GM06990 (cell line): Measurements from ENCODE around the gene SAFB.
"Not testable (repeated sequence)": the region's sequence is repeated elsewhere in the genome, so short reads cannot be mapped to it uniquely, and the experiment has no call there.

Experiments
- DNase-seq: peaks from one replicate; pipeline ENCODE4 v3.0.0-alpha.2; 2011; ENCODE audit not compliant: insufficient read length; ENCODE audit errors: extremely low read depth
- H3K27me3 ChIP-seq: replicated peaks from 2 replicates; pipeline ENCODE4 v1.6.0; 2011; ENCODE audit warnings: low read length; ENCODE audit not compliant: control insufficient read depth, insufficient read depth
- H3K36me3 ChIP-seq: 2 replicates; pipeline ENCODE4 v1.5.1; 2011; ENCODE audit warnings: low read length; ENCODE audit not compliant: control insufficient read depth, insufficient read depth
- H3K4me3 ChIP-seq: replicated peaks from 2 replicates; pipeline ENCODE4 v1.5.1; 2011; ENCODE audit warnings: low read depth, mild to moderate bottlenecking, control low read depth, low read length
- CTCF ChIP-seq: IDR thresholded peaks from 2 replicates; pipeline ENCODE4 v1.5.1; 2011; ENCODE audit warnings: low read length, control low read depth, mild to moderate bottlenecking, inconsistent platforms; ENCODE audit not compliant: insufficient read depth, poor library complexity, severe bottlenecking

SAFB gene

GRCh38 chr19:5684694-5685430, 62.0 kb downstream of the SAFB start:
- TF ChIP-seq CTCF: no peak
- Histone ChIP-seq H3K4me3 (no peak overlapping the region), H3K36me3 (no peaks in the 10 kb centered on the region), H3K27me3 (no peaks in the 10 kb centered on the region)
- no peak for DNase-seq

- Histone ChIP-seq H3K27me3 (no peaks in the 10 kb centered on the region), H3K4me3 (peak overlapping the region; percentile 61), H3K36me3 (peaks cover 2% of the 10 kb centered on the region)
- no peak for TF ChIP-seq CTCF
- no peak for DNase-seq
Measured at GRCh38 chr19:5686326-5686646, 63.4 kb downstream of the SAFB start.

- peak overlapping the region; percentile 61 for H3K4me3 ChIP-seq
- no peaks in the 10 kb centered on the region for H3K27me3 ChIP-seq
- TF ChIP-seq CTCF: peak; percentile 94
- peaks cover 6% of the 10 kb centered on the region for H3K36me3 ChIP-seq
- peak; percentile 94 for DNase-seq
Measured at GRCh38 chr19:5686647-5687359, 63.9 kb downstream of the SAFB start.

- TF ChIP-seq CTCF: no peak
- Histone ChIP-seq H3K4me3 (no peak overlapping the region), H3K36me3 (peaks cover 14% of the 10 kb centered on the region), H3K27me3 (no peaks in the 10 kb centered on the region)
- DNase-seq: peak; percentile 36
Measured at GRCh38 chr19:5687360-5688198, 64.7 kb downstream of the SAFB start.

- not testable (repeated sequence) for DNase-seq, H3K27me3 ChIP-seq, H3K4me3 ChIP-seq
- peaks cover 22% of the 10 kb centered on the region for H3K36me3 ChIP-seq
Measured at GRCh38 chr19:5688262-5688881, 65.5 kb downstream of the SAFB start.
